Right atrium auricular region (tissue), 2 donors: ENCODE data around the gene ARHGAP26. TPM values are rescaled to one million over a fixed set of nuclear protein-coding genes. Genes with fewer than 3 reads are reported as not detected.

Source experiments
- DNase-seq: peaks from one replicate; pipeline ENCODE4 v3.0.0-alpha.2; 2019; ENCODE audit warnings: low spot score
- H3K27ac ChIP-seq, 2 donors: fragments of 200-600 bp; sonication (generic); 1 replicate in 1 of 2; 2 replicates in 1 of 2; pipeline ENCODE4 v1.5.1; 2016 to 2019
- H3K27me3 ChIP-seq, 2 donors: fragments of 200-600 bp; sonication (generic); one replicate each; pipeline versions ENCODE4 v1.5.1 to v1.6.0; 2017 to 2019
- H3K36me3 ChIP-seq: fragments of 200-600 bp; sonication (generic); one replicate; pipeline ENCODE4 v1.5.1; 2016
- H3K4me1 ChIP-seq, 2 donors: fragments of 200-600 bp; sonication (generic); one replicate each; pipeline versions ENCODE4 v1.5.1 to v1.6.0; 2017 to 2019
- H3K4me3 ChIP-seq, 2 donors: fragments of 200-600 bp; sonication (generic); 1 replicate in 1 of 2; 2 replicates in 1 of 2; pipeline ENCODE4 v1.5.1; 2017 to 2019; ENCODE audit warnings: mild to moderate bottlenecking in 1 of 2, moderate library complexity in 1 of 2
- H3K9me3 ChIP-seq, 2 donors: fragments of 200-600 bp; sonication (generic); one replicate each; pipeline ENCODE4 v1.5.1; 2019
- total RNA-seq, 2 donors: library from RNA; depleted of rRNA; stranded (reverse); fragments of >200 nt; gene quantifications; one replicate each; pipeline ENCODE4 v1.1.0, GENCODE V29; 2016
- TF ChIP-seq, protein P1 (sequence below), 2 donors: fragments of 200-600 bp; sonication (generic); IDR thresholded peaks; one replicate each; pipeline ENCODE4 v1.5.1; 2019; ENCODE audit warnings: antibody characterized with exemption in 2 of 2

Gene ARHGAP26
- total RNA-seq, 2 donors from 2014 or later, result 29.8 to 31.6 TPM

DNA sequence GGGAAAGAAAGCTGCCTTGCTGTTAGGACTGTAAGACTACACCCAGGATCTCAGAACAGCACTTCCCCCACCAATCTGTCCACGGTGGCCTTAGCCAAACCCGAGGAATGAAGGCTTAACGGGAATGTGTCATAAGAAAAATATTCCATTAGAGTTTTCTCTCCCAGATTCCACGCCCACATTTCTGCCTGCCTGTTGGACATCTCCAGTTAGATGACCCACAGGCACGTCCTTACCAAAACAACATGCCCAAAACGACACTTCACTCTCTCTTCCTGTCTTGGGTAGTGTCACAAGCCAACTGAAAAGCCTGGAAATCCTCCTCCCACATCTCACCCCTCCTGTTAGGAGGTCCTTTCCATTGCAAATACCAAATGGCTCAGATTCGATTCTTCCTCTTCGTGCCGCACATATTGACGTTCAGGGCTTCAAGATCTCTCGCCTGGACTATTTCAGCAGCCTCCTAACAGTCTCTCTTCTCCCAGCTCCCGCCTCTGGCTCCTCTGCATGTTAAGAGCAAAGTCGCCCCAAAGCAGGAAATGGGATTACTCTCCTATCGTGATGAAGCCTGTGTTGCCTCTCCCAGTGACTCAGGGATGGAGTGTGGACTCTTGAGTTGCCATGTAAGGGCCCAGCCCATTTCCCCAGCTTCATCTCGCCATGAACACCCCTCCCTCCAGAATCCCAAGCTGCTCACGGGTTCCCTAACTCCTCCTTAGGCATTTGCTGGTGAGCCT, 474.0 kb downstream of the ARHGAP26 start:
- Histone ChIP-seq H3K4me3 (peak overlapping the region in 1 of 2 donors; percentile 22), H3K9me3 (no peaks in the 10 kb centered on the region), H3K27me3 (no peaks in the 10 kb centered on the region), H3K4me1 (peaks cover 0 to 20% of the 10 kb centered on the region in 2 donors), H3K36me3 (no peaks in the 10 kb centered on the region), H3K27ac (peak overlapping the region; percentile 72 to 75)
- peak; percentile 82 for DNase-seq
- TF ChIP-seq, protein P1, sequence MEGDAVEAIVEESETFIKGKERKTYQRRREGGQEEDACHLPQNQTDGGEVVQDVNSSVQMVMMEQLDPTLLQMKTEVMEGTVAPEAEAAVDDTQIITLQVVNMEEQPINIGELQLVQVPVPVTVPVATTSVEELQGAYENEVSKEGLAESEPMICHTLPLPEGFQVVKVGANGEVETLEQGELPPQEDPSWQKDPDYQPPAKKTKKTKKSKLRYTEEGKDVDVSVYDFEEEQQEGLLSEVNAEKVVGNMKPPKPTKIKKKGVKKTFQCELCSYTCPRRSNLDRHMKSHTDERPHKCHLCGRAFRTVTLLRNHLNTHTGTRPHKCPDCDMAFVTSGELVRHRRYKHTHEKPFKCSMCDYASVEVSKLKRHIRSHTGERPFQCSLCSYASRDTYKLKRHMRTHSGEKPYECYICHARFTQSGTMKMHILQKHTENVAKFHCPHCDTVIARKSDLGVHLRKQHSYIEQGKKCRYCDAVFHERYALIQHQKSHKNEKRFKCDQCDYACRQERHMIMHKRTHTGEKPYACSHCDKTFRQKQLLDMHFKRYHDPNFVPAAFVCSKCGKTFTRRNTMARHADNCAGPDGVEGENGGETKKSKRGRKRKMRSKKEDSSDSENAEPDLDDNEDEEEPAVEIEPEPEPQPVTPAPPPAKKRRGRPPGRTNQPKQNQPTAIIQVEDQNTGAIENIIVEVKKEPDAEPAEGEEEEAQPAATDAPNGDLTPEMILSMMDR (IDR thresholded peaks at IDR 0.05), result no peak

DNA sequence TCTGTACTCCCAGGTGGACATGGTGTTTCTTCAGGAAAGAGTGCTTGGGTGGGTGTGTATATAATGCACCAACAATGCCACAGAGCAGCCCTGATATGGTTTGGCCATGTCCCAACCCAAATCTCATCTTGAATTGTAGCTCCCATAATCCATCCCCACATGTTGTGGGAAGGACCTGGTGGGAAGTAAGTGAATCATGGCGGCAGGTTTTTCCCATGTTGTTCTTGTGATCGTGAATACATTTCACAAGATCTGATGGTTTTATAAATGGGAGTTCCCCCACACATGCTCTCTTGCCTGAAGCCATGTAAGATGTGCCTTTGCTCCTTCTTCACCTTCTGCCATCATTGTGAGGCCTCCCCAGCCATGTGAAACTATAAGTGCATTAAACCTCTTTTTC, 474.8 kb downstream of the ARHGAP26 start:
- H3K36me3 ChIP-seq, result no peaks in the 10 kb centered on the region
- H3K4me1 ChIP-seq, result peaks cover 0 to 20% of the 10 kb centered on the region in 2 donors
- TF ChIP-seq, protein P1 (IDR thresholded peaks at IDR 0.05), result no peak
- no peak overlapping the region for H3K4me3 ChIP-seq
- H3K9me3 ChIP-seq, result no peaks in the 10 kb centered on the region
- H3K27ac ChIP-seq, result peak overlapping the region in 1 of 2 donors; percentile 75
- H3K27me3 ChIP-seq, result no peaks in the 10 kb centered on the region
- no peak for DNase-seq

DNA sequence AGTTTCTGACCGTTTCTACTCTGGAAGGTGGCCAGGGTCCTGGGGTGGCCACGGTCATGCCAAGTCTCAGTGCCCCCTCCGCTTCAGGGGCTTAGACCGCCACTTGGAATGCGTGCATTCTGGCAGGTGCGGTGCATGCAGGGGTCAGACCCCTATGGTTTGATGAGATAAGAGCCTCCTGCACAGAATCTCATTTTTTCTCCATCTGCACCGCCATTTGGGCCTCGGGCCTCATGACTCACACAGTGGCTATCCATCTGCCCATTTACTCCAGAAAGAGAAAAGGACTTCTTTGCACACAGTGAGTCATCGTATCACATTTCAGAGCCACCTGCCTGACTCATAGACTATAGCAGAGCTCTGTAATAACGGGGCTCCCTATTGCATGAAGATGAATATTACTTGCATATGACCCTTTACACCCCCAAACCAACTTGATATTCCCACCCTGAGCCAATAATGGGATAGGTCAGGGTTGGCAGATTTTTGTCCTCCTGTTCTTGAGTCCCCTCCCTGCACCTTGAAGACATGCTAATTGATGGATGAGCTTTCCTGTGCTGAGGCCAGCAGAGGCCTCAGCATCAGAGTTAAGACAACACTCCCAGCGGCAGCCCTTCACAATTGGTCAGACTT, 475.9 kb downstream of the ARHGAP26 start:
- Histone ChIP-seq H3K9me3 (no peaks in the 10 kb centered on the region), H3K4me1 (peaks cover 0 to 20% of the 10 kb centered on the region in 2 donors), H3K27ac (no peak overlapping the region), H3K27me3 (no peaks in the 10 kb centered on the region), H3K36me3 (no peaks in the 10 kb centered on the region), H3K4me3 (no peak overlapping the region)
- DNase-seq, result no peak
- TF ChIP-seq, protein P1 (IDR thresholded peaks at IDR 0.05), result no peak

DNA sequence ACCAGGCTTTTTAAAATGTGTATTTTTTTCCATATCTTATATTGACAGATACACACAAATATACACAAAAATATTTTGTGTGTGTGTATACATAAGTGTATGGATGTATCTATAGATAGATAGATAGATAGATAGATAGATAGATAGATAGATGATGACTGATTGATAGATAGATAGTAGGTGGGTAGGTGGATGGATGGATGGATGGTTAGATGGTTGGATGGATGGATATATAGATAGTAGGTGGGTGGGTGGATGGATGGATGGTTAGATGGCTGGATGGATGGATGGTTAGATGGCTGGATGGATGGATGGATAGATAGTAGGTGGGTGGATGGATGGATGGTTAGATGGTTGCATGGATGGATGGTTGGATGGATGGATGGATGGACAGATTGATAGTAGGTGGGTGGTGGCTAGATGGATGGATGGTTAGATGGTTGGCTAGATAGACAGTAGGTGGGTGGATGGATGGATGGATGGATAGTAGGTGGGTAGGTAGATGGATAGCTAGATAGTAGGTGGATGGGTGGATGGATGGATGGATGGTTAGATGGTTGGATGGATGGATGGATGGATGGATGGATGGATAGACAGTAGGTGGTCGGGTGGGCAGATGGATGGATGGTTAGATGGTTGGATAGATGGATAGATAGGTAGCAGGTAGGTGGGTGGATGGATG, 477.1 kb downstream of the ARHGAP26 start:
- Histone ChIP-seq H3K4me3 (no peak overlapping the region), H3K9me3 (no peaks in the 10 kb centered on the region), H3K27me3 (no peaks in the 10 kb centered on the region), H3K36me3 (no peaks in the 10 kb centered on the region), H3K4me1 (peaks cover 0 to 20% of the 10 kb centered on the region in 2 donors), H3K27ac (no peak overlapping the region)
- TF ChIP-seq, protein P1 (IDR thresholded peaks at IDR 0.05), result no peak
- no peak for DNase-seq

DNA sequence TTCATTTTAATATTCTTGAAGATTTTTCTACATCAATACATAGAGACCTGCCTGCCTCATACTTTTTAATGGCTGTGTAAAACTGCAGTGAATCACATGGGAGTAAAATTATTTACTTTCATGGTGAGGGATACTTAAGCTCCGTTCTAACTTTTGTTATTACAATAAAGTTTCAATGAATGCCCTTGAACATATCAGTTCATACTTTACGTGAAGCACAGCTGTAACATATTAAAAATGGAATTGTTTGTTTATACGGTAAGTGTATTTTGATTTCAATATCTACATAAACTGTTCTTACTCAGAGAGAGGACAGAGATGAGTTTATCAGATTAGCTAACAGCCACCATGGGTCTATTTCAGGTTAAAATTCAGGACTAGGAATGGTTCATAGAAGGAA, 478.2 kb downstream of the ARHGAP26 start:
- TF ChIP-seq, protein P1 (IDR thresholded peaks at IDR 0.05), result no peak
- Histone ChIP-seq H3K4me1 (peaks cover 0 to 13% of the 10 kb centered on the region in 2 donors), H3K27ac (peak overlapping the region; percentile 29 to 41), H3K4me3 (no peak overlapping the region), H3K9me3 (no peaks in the 10 kb centered on the region), H3K36me3 (no peaks in the 10 kb centered on the region), H3K27me3 (no peaks in the 10 kb centered on the region)
- no peak for DNase-seq
